Prostate gland (tissue), 2 donors: Measurements from ENCODE around the gene GPR146. TPM values are rescaled to one million over a fixed set of nuclear protein-coding genes. Genes with fewer than 3 reads are reported as not detected.
"Not testable (repeated sequence)": the region's sequence is repeated elsewhere in the genome, so short reads cannot be mapped to it uniquely, and the experiment has no call there.

Experiments used
- DNase-seq: peaks from one replicate; pipeline ENCODE4 v3.0.0-alpha.2; 2019; ENCODE audit warnings: low spot score
- H3K27ac ChIP-seq, 2 donors: fragments of 200-600 bp; sonication (generic); 2 replicates each; pipeline ENCODE4 v1.5.1; 2017 to 2019
- H3K27me3 ChIP-seq: fragments of 200-600 bp; sonication (generic); replicated peaks from 2 replicates; pipeline ENCODE4 v1.5.1; 2019; ENCODE audit not compliant: insufficient read depth
- H3K36me3 ChIP-seq, 2 donors: fragments of 200-600 bp; sonication (generic); 1 replicate in 1 of 2; 2 replicates in 1 of 2; pipeline versions ENCODE4 v1.5.1 to v1.8.1; 2017 to 2019
- H3K4me1 ChIP-seq: fragments of 200-600 bp; sonication (generic); replicated peaks from 2 replicates; pipeline ENCODE4 v1.5.1; 2019
- H3K4me3 ChIP-seq, 2 donors: fragments of 200-600 bp; sonication (generic); 2 replicates each; pipeline ENCODE4 v1.5.1; 2017 to 2019
- H3K9me3 ChIP-seq: fragments of 200-600 bp; sonication (generic); 2 replicates; pipeline ENCODE4 v1.5.1; 2017
- CTCF ChIP-seq, 4 experiments: fragments of 200-600 bp in 2 of 4; fragments of 450-650 bp in 2 of 4; sonication (generic) in 2 of 4; IDR thresholded peaks; 1 replicate in 3 of 4; 2 replicates in 1 of 4; pipeline ENCODE4 v1.5.1; 2016 to 2019; ENCODE audit warnings: antibody characterized with exemption in 4 of 4, mild to moderate bottlenecking in 2 of 4, moderate library complexity in 2 of 4
- POLR2A ChIP-seq: fragments of 450-650 bp; IDR thresholded peaks from one replicate; pipeline ENCODE4 v1.6.1; 2016; ENCODE audit warnings: antibody characterized with exemption, mild to moderate bottlenecking
- POLR2AphosphoS5 ChIP-seq: sonication (generic); formaldehyde crosslinking; IDR thresholded peaks from one replicate; pipeline ENCODE4 v1.6.1; 2017; ENCODE audit warnings: antibody characterized with exemption
- WGBS: methylation state at CpG from one replicate; pipeline ENCODE4 v1.1.5; 2018; 5-methylcytosine and 5-hydroxymethylcytosine counted together
- intact Hi-C: fragments of 100-400 bp; cut with DNase I; formaldehyde crosslinking; loops from one replicate; pipeline ENCODE4 v1.14.2; 2022
- total RNA-seq, 2 donors: library from RNA; depleted of rRNA; stranded (reverse); fragments of >200 nt; gene quantifications; one replicate each; pipeline ENCODE4 v1.1.0, GENCODE V29; 2016

GPR146 gene
- total RNA-seq, 2 donors from 2014 or later = 6.1 to 25.9 TPM

- intact Hi-C loops = no loop called here
- peaks cover 7% of the 10 kb centered on the region for H3K4me1 ChIP-seq
- 93% methylated on average over 30 of the region's 33 CpGs for WGBS
- no peaks in the 10 kb centered on the region for H3K36me3 ChIP-seq
- DNase-seq = no peak
- H3K27me3 ChIP-seq = no peaks in the 10 kb centered on the region
- TF ChIP-seq CTCF (IDR thresholded peaks at IDR 0.05) = no peak
- no peak for TF ChIP-seq POLR2AphosphoS5
- TF ChIP-seq POLR2A = no peak
- H3K9me3 ChIP-seq = no peaks in the 10 kb centered on the region
- no peak overlapping the region for H3K27ac ChIP-seq
- H3K4me3 ChIP-seq = no peak overlapping the region
These were observed 12.5 kb upstream of the GPR146 start for GRCh38 chr7:1031716-1032455.

- Histone ChIP-seq H3K9me3 (no peaks in the 10 kb centered on the region), H3K4me3 (no peak overlapping the region), H3K4me1 (peaks cover 7% of the 10 kb centered on the region), H3K27me3 (no peaks in the 10 kb centered on the region), H3K27ac (no peak overlapping the region), H3K36me3 (no peaks in the 10 kb centered on the region)
- intact Hi-C loops = no loop called here
- TF ChIP-seq POLR2A = no peak
- WGBS = 95% methylated on average over 24 of the region's 25 CpGs
- no peak for DNase-seq
These were observed 11.7 kb upstream of the GPR146 start for GRCh38 chr7:1032536-1033181.

GRCh38 chr7:1033546-1034145 is 10.7 kb upstream of the GPR146 start:
- TF ChIP-seq POLR2AphosphoS5 (no peak), POLR2A (no peak), CTCF (IDR thresholded peaks at IDR 0.05) (no peak)
- 90% methylated on average over 20 of the region's 20 CpGs for WGBS
- intact Hi-C loops = no loop called here
- no peaks in the 10 kb centered on the region for H3K27me3 ChIP-seq
- H3K4me1 ChIP-seq = peaks cover 7% of the 10 kb centered on the region
- no peak overlapping the region for H3K27ac ChIP-seq
- no peaks in the 10 kb centered on the region for H3K36me3 ChIP-seq
- DNase-seq = no peak
- H3K4me3 ChIP-seq = no peak overlapping the region
- no peaks in the 10 kb centered on the region for H3K9me3 ChIP-seq

GRCh38 chr7:1034769-1035168 is 9.6 kb upstream of the GPR146 start:
- intact Hi-C loops, H3K4me3 ChIP-seq, H3K36me3 ChIP-seq, H3K9me3 ChIP-seq, H3K27me3 ChIP-seq, H3K27ac ChIP-seq, DNase-seq, H3K4me1 ChIP-seq: not testable (repeated sequence)
- 100% methylated on average over 1 of the region's 1 CpG for WGBS

- H3K27ac ChIP-seq, H3K4me1 ChIP-seq, DNase-seq, H3K27me3 ChIP-seq, H3K4me3 ChIP-seq, H3K9me3 ChIP-seq, intact Hi-C loops, H3K36me3 ChIP-seq: not testable (repeated sequence)
- WGBS = 95% methylated on average over 40 of the region's 40 CpGs
These were observed 8.0 kb upstream of the GPR146 start for GRCh38 chr7:1036164-1036928.

- peaks cover 13% of the 10 kb centered on the region for H3K4me1 ChIP-seq
- H3K27me3 ChIP-seq, H3K36me3 ChIP-seq, H3K9me3 ChIP-seq, DNase-seq, H3K27ac ChIP-seq, H3K4me3 ChIP-seq, intact Hi-C loops: not testable (repeated sequence)
- WGBS = 89% methylated on average over 1 of the region's 1 CpG
These were observed 4.1 kb upstream of the GPR146 start for GRCh38 chr7:1040233-1040632.
